Stimulated activated CD4-positive, alpha-beta T cell treated with anti-CD3 and anti-CD28 coated beads, Interleukin-4, amount 100 ng/mL, for 1 hour (primary cell): ENCODE results near the gene STIM1.
"Not testable (repeated sequence)": the region's sequence is repeated elsewhere in the genome, so short reads cannot be mapped to it uniquely, and the experiment has no call there.

ENCODE experiments used
- DNase-seq: peaks from one replicate; pipeline ENCODE4 v3.0.0-alpha.2; 2020

STIM1 gene

GRCh38 chr11:3989921-3990290, 134.4 kb downstream of the STIM1 start:
- DNase-seq = no peak

DNA sequence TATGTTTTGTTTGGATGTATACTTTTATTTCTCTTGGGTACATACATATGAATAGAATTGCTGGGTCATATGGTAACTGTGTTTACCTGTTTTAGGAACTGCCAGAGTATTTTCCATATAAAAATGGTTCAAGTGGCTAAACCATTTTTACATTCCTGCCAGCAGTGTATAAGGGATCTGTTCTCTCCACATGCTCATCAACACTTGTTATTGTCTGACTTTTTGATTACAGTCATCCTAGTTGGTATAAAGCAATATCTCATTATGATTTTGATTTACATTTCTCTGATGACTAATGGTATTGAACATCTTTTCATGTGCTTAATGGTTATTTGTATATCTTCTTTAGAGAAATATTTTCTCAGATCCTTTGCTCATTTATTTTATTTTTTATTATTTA, 134.9 kb downstream of the STIM1 start:
- no peak for DNase-seq

DNA sequence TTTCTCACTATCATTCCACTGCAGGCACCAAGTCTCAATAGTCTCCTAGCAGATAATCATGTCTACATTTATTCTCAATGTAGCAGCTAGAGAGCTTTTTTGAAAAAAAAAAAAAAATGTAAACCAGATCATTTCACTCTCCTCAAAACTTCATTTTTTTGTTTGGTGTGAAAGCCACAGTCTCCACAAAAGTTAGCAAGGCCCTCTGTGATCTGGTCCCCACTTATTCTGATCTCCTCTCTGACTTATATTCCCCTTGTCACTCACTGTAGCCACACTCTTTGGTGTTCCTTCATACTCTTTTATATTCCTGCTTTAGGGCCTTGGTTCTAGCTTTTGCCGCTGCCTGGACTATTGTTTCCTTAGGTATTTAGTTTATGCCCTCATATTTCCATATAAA, 137.5 kb downstream of the STIM1 start:
- no peak for DNase-seq

DNA sequence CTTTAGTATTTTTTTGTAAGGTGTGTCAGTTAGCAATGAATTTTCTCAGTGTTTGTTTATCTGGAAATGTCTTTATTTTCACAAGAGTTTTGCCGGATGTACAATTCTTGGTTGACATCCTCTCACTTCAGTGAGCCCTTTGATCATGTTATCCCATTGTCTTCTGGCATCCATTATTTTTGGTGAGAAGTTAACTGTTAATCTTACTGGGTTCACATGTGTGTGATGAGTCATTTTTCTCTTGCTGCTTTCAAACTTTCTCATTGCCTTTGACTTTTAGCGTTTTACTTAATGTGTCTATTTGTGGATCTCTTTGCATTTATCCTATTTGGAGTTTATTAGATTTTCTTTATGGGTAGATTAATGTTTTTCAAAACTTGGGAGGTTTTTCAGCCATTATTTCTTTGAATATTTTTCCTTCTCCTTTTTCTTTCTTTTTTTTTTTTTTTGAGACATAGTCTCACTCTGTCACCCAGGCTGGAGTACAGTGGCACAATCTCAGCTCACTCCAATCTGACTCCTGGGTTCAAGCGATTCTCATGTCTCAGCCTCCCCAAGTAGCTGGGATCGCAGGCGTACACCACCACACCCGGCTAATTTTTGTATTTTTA, 138.7 kb downstream of the STIM1 start:
- no peak for DNase-seq

GRCh38 chr11:3995307-3995706, 139.8 kb downstream of the STIM1 start:
- no peak for DNase-seq

DNA sequence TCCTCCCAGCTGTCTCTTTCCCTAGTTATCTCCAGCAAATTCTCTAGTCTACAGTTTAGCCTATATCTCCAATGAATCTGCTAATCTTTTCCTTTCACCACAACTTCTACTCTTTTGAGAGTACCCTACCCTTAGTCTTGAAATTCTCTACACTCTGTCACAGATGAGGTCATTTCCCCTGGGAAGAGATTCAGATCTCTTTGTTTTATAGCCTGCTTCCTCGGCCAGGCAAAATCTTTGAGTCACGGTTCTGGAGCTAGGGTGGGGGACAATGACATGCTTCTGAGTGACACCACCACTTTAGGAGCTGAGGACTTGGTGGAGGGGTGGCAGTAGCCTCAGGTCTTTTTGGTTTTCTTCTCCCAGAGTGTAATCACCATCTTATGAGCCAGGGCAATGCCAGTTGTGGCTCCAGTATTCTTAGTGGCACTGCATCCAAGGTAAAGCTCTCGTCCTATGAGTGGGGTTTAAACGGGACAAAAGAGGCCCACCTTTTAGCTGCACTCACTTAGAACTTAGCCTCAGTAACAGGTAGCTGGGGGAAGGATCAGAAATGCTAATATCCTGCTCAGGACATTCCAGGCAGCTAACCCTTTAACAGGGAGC, 140.6 kb downstream of the STIM1 start:
- no peak for DNase-seq

DNA sequence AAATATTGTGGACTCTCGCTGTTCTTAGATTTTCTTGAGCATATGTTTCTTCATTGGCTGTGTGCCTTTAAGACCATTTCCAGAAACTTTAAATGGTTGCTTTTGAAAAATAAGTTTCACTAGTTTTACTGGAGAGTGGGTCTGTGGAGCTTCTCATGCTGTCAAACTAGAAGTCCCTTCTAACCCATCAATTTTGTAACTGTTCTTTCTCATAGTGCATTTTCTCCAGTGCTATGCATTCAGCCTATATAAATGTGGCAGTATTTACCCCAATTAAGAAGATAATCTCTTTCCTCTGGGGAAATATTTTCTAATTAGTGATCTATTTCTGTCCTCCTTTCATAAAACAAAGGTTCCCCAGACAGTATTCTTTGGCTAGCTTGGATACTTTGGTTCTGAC, 141.2 kb downstream of the STIM1 start:
- no peak for DNase-seq

- DNase-seq = not testable (repeated sequence)
Measured at GRCh38 chr11:4004753-4005152, 149.3 kb downstream of the STIM1 start.

GRCh38 chr11:4006946-4007680, 151.6 kb downstream of the STIM1 start:
- no peak for DNase-seq

DNA sequence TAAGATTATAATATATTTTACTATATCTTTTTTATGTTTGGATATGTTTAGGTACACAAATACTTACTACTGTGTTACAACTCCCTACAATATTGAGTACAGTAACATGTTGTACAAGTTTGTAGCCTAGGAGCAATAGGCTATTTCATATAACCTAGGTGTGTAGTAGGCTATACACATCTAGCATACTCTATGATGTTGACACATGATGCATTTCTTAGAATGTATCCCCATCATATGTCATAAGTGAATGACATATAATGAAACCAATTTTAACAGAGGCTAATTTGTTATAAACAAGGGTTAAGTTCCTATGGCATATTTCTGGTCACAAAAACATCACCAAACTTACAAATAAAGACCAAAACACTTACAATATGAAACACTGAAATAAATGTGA, 152.7 kb downstream of the STIM1 start:
- no peak for DNase-seq

GRCh38 chr11:4016602-4017001, 161.1 kb downstream of the STIM1 start:
- not testable (repeated sequence) for DNase-seq

DNA sequence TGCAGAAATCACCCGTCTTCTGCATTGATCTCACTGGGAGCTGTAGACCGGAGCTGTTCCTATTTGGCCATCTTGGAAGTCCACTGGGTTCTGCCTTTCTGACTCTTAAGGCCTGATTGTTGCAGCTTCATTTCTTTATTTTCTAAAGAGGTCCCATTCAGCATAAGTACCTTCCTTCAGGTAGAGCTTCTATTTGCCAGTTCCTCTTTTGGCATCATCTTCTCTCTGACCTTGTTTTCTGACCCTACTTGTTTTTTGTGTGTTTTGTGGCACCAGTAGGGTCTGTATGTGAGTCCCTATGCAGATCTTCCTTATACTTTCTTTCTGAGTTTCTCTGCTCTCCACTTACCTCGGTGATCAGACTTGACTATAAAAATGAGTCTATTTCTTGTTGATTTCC, 161.7 kb downstream of the STIM1 start:
- DNase-seq = no peak

DNA sequence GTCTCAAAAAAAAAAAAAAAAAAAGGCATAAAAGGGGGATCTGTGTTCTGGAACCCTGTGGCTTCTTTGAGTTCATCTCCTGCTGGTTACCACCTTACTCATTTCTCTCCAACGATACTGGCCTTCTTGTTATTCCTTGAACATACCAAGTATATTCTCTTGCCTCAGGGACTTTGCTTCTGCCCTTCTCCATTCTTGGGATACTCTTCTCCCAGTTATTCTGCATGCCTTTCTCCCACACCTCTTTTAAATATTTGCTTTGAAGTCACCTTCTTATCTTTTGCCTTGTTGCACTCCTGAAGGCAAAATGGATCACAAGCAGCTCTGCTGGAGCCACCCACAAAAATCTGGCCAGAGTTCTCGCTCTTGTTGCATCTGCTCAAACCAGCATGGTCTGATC, 163.2 kb downstream of the STIM1 start:
- no peak for DNase-seq

DNA sequence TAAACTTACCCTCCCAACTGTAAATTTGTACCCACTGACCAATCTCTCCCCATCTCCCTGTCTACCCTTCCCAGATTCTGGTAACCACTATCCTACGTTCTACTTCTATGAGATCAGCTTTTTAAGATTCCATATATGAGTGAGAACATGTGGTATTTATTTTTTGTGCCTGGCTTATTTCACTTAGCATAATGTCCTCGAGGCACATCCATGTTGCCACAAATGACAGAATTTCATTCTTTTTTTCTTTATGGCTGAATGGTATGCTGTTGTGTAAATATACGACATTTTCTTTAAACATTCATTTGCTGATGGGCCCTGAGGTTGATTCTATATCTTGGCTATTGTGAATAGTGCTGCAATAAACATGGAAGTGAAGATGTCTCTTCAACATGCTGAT, 164.4 kb downstream of the STIM1 start:
- no peak for DNase-seq

DNA sequence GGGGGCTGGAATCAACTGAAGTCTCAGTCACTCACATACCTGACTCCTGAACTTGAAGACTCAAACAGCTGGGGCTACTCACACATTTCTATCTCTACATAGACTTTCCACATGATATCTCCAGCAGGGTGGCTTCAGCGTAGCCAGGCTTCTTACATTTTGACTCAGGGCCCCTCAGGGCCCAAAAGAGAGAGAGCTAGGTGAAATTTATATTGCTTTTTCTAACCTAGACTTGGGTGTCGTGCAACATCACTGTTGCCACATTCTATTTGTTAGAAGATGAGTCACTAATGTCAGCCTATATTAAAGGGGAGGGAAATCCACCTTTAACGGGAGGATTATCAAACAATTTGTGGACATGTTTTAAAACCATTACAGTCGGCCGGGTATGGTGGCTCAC, 167.2 kb downstream of the STIM1 start:
- DNase-seq = no peak

GRCh38 chr11:4025248-4025966, 169.9 kb downstream of the STIM1 start:
- DNase-seq = no peak

DNA sequence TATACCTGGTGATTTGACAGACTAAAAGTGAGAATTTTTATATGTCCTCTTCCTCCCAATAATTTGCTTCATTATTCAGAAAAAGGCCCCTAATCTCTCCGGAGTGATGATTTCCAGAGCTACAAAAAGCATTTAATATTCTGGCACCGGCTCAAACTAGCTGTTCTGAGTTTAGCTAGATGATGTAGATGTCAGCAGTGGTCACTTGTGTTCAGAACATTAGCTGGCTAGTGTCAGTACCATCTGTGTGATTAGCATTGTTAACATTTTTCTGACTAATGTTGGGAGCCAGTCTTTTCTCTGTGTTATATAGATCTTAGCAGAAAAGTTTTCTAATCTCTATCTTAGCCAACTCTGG, 170.5 kb downstream of the STIM1 start:
- DNase-seq = no peak

- no peak for DNase-seq
Measured at GRCh38 chr11:4026389-4026788, 170.9 kb downstream of the STIM1 start.

DNA sequence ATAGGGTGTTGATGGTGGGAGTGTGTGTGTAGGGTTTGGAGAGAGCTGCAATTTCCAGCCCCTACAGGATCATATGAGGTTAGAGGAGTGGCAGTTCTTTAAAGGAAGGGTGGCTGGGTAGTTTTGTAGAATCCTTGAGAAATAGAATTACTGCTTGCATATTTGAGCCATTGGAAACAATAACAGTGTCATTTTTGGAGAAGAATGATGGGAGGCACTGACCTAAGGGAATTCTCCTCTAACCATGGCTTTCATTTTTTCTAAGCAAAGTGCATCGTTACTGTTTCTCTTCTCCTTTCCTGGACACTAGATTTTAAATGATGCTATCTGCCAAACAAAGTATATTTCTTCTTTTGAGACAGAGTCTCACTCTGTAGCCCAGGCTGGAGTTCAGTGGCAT, 172.3 kb downstream of the STIM1 start:
- DNase-seq = no peak

DNA sequence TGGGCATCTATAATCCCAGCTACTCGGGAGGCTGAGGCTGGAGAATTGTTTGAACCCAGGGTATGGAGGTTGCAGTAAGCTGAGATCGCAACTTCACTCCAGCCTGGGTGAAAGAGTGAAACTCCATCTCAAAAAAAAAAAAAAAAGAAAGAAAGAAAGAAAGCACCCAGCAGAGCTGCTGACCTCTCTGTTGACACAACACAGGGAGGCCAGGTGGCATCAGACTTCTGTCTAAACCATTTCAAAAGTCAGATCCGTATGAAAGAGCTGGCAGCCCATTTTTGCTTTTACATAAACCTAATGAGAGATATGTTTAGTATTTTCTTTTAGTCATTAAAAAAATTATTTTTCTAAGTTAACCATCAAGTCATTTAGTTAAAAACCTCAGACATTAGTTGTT, 174.7 kb downstream of the STIM1 start:
- DNase-seq = no peak

GRCh38 chr11:4032097-4032496, 176.6 kb downstream of the STIM1 start:
- DNase-seq = no peak

- no peak for DNase-seq
Measured at GRCh38 chr11:4035985-4036384, 180.5 kb downstream of the STIM1 start.

GRCh38 chr11:4039011-4039410, 183.5 kb downstream of the STIM1 start:
- no peak for DNase-seq

- DNase-seq = no peak
Measured at GRCh38 chr11:4040461-4040860, 185.0 kb downstream of the STIM1 start.
